GM19238 (cell line): ENCODE data around the gene CCM2.
"Not testable (repeated sequence)": the region's sequence is repeated elsewhere in the genome, so short reads cannot be mapped to it uniquely, and the experiment has no call there.

Experiments
- DNase-seq: peaks from one replicate; pipeline ENCODE4 v3.0.0; 2011; ENCODE audit warnings: low spot score; ENCODE audit not compliant: insufficient read length

CCM2 gene

DNA sequence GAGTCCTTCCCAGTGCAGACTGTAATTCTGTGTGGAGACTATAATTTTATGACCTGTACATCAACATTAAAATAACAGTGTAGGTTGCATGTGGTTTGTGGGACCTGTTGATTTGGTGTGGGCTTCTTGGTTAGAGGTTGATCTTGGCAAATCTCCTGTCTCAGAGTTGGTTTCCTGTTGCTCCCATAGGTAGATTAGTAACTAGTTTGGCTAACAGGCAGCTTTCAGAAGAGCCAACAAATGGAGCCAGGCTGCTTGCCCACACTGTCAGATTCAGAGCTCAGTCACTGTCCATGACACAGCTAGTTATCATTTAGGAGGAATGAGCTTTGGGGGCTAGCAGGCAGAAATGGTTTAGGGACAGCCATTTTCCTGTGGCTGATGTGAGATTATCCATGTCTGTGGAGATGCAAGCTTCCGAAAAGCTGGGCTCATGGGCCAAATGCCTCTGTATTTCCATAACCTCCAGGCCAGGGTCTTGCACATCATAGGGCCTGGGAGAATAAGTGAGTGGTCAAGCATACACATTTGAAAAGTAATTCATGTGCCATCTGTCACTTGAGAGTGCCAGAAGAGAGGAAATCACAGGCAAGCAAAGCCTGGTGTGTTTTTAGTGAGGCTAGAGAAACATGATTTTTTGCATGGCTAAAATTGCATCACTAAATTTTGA is 33.4 kb downstream of the CCM2 start:
- DNase-seq: no peak

GRCh38 chr7:45033931-45034290 is 33.9 kb downstream of the CCM2 start:
- DNase-seq: no peak

GRCh38 chr7:45034710-45035109 is 34.7 kb downstream of the CCM2 start:
- not testable (repeated sequence) for DNase-seq

DNA sequence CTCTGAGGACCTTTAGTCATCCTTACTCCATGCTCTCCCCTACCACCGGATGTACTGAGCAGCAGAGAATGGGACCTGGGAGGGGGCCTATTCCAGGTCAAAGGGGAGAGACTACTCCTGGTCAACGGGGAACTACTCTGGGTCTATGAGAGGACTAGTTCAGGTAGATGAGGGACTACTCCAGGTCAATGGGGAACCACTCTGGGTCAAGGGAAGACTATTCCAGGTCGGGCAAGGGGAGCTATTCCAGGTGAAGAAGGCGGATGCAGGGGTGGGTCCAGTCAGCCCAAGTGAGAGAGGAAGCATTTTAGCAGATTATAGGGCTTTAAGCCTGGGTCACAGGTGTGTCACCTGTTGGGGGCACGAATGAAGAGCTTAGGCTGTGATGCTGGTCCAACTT is 35.4 kb downstream of the CCM2 start:
- DNase-seq: no peak

DNA sequence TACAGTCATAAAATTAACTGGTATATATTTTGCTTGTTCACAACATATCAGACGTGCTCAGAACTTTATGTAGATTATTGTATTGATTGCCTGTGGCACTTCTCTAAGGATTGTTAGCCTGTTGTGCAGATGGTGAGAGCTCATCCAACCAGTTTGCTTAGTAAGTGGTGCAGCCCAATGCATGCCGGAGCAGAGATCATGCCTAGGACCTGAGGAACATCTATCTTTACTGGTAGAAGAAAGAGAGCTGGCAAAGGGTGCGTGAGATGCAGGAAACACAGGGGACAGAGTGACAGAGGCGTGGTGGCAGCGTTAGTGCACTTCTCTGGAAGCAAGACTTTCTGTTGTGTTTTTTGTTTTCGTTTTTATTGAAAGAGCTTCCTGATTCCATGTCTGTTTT is 35.9 kb downstream of the CCM2 start:
- no peak for DNase-seq

DNA sequence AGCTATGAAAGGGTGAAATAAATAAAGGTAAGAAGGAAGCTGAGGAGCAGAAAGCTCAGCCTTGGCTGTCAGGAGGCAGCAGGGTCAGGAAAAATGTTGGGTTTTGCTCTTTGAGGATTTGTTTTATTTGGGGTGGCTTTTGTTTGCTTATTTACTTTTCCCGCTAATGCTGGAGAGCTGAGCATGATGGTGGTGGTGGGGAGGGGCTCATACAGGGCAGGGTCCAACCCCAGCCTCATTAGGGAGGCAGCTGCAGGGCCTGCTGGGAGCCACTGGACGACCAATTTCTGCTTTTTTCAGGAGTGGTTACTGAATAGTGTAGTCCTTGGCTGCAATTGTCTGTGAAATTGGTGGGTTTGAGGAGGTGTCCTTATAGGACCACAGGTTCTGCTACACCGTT is 36.3 kb downstream of the CCM2 start:
- DNase-seq: no peak

DNA sequence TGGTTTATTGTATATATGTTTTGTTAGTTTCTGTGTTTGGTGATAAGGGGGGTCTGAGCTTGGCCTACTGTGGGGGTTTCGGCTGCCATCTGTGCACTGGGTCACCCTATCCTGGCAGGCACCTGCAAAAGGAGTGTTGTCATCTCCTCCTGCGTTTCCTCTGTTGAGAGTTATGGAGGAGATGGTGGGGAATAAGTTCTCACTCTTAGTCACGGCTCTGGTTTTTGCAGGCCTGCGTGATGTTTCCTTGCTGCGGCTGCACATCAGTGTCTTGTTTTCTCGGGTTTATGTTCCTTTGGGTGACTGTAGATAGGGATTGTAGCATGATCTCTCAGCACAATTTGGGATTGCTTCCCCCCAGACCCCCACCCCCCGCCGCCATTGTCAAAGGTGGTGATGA is 36.8 kb downstream of the CCM2 start:
- DNase-seq: no peak

DNA sequence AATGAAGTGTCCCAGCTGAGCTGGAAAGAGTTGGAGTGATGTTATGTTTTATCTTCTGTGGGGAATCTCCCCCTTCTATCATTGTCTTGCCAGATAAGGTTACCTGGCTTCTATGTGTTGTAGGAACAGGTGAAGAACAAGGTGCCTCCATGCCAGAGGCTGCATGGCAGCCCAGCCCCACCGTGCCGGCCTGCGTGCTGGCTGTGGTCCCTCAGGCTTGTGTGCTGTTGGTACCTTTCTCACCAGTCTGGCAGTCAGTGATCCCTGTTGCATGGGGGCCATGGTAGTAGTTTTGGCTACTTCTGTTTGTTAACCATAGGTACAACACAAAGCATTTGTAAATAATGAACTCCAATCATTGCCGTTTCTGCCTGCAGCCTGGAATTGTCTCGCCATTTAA is 37.9 kb downstream of the CCM2 start:
- no peak for DNase-seq

- no peak for DNase-seq
These were observed 39.1 kb downstream of the CCM2 start for GRCh38 chr7:45039106-45039505.

GRCh38 chr7:45044338-45044737 is 44.3 kb downstream of the CCM2 start:
- no peak for DNase-seq

DNA sequence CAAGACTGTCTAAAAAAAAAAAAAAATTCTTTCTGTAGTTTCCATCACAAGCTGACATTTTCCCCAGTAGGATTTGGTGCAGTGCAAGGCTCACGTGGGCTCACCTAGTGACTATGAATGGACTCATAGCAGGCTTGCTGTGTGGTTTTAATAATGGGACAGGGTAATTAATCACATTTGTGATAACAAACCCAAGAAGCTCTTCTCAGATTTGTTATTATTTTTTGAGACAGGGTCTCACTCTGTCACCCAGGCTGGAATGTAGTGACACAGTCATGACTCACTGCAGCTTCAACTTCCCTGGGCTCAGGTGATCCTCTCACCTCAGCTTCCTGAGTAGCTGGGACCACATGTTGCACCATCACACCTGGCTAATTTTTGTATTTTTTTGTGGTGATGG is 48.7 kb downstream of the CCM2 start:
- no peak for DNase-seq

DNA sequence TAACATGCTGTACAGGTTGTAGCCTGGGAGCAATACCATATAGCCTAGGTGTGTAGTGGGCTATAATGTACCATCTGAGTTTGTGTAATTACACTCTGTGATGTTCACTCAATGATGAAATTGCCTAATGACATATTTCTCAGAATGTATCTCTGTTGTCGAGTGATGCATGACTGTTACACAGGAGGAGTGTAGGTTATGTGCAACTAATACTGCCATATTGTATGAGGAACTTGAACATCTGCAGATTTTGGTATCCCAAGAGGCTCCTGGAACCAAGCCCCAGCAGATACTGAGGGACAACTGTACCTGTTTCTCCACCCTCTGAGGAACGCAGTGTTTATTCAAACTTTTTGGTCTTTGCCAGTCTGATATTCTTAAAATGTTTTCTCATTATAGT is 50.2 kb downstream of the CCM2 start:
- no peak for DNase-seq

DNA sequence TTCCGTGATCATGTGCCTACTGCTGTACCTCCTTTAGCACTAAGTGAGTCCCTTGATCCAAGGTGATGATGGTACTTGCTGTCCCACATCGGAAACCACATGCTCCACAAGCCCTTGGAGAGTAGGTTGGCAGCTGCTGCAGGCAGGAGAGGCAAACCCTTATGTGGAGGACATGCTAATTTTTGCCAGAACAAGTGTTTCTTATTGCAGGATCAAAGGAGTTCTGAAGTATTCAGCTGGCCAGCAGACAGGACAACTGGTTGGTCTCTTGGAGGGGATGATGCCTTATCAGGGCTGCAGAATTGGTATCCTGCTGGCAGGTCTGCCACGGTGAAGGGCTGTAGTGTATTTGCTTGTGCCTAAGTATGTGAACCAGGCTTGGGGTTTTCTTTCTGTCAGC is 52.0 kb downstream of the CCM2 start:
- no peak for DNase-seq

DNA sequence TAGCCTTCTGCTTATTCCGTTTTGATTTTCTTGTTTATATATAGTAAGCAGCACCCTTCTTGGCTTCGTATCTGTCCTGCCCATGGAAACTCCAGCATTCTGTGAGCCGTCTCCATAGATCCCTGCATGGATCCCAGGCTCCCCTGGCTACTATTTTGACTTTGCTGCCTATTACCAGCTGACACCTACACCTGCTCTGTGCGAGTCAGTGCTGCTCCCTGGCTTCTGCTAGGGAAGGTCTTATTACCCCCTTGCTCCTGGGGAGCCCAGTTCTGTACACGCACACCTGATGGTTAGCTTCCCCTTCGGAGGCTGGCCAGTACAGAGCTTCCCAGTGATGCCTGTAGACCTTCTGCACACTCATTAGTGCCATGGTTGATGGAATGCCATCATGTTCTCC is 53.4 kb downstream of the CCM2 start:
- no peak for DNase-seq

DNA sequence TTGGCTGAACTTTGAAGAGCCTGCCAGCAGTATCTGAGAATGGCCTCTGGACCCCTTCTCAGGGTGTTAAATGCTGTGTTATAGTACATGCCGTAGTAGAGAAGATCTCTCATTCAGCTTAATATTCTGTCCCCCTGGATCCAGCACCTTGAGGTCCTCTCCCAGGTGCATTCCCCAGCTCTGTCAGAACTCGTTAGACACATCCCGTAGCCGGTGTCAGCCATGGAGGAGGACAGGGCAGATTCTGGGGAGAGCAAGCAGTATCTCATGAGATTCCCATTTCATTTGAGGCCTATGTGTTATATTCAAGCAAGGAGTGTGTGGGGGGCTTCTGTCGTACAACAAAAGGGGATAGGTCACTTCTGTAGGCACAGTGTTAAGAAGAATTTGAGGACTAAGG is 53.9 kb downstream of the CCM2 start:
- DNase-seq: no peak

DNA sequence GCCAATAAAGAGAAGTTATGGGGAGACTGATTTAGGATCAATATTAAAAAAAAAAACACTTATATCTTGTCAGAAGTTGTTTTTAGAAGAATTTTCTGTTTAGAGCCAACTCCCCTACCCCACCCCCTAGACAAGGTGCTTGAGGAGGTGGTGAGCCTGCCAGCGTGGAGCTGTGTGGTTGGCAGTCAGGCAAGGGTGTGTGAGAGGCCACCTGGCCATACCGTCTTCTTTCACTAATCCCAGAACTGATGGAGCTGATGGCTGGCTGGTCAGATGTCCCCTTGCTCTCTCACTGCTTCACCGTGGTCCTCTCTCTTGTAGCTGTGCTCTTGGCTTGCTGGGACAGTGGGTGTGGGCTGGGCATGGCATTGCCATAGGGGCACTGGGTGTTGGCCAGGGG is 54.4 kb downstream of the CCM2 start:
- no peak for DNase-seq

GRCh38 chr7:45055016-45055415 is 55.0 kb downstream of the CCM2 start:
- no peak for DNase-seq

GRCh38 chr7:45055594-45056219 is 55.7 kb downstream of the CCM2 start:
- no peak for DNase-seq

- no peak for DNase-seq
These were observed 57.9 kb downstream of the CCM2 start for GRCh38 chr7:45057878-45058277.

GRCh38 chr7:45060295-45060694 is 60.3 kb downstream of the CCM2 start:
- DNase-seq: no peak

DNA sequence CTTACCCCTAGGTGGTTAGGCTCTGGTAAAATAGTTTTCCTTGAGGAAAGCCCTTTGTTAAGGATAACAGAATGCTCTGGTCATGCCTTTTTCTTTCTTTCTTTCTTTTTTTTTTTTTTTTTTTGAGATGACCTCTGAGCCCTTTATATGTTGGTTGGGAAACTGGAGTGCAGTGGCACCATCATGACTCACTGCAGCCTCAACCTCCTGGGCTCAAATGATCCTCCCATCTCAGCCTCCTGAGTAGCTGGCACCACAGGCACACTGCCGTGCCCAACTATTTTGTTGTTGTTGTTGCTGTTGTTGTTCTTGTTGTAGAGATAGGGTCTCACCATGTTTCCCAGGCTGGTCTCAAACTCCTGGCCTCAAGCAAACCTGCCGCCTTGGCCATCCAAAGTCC is 61.4 kb downstream of the CCM2 start:
- no peak for DNase-seq

DNA sequence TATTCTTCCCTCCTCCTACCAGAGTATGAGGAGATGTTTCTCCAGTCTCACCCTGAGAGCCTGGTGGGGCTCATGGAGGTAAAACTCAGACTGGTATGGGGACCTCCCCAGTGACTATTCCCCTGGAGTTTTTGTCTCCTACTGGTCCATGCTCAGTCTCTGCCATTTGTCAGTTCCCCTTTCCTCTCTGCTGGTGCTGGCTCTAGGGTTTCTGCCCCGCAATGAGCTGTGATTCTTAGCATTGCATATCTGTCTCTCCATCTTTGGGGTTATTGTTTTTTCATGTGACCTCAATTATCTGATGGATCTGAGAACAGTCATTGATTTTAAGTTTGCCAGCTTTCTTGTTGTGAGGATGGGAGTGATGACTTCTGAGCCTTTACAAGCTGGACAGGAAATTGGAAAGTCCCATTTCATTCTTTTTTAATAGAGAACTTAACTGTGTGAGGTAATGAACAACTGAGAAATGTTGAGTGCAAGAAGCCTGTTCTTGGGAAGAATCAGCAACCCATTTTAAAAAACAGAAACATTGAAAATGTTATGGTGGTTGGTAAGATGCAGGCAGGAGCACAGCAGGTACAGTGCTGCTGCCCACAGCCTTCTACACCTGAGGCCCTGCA is 61.9 kb downstream of the CCM2 start:
- DNase-seq: no peak

DNA sequence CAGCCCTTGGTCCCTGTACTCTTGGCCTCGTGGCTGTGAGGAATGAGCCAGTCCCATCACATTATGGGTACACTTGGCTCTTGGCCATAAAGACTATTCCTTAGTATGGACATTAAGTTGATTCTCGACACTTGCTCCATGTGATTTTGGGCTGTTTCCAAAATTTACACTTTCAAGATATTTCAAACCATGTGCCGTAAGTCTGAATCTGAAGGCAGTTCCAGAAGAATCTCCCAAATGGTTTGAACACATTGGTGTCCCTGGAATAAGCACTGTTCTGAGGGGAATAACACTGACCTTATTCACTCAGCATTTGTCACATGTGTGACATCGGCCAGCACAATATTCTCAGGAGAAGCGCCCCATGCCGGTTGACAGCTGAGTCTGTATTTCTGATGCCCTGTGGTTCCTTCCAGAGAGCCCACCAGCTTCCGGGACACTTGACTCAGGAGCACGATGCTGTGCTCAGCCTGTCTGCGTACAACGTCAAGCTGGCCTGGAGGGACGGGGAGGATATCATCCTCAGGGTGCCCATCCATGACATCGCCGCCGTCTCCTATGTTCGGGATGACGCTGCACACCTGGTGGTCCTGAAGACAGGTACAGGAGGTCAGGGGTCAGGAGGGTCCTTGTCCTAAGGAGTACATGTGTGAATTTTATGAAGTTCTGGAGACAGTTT is 64.2 kb downstream of the CCM2 start:
- no peak for DNase-seq
